Ovary (tissue), 9 donors: Measurements from ENCODE around the gene CYP4F3. TPM values are rescaled to one million over a fixed set of nuclear protein-coding genes. Genes with fewer than 3 reads are reported as not detected.

Source experiments
- DNase-seq, 5 donors: peaks; one replicate each; pipeline ENCODE4 v3.0.0-alpha.2; 2019 to 2020
- H3K27ac ChIP-seq, 2 donors: fragments of 200-600 bp; one replicate each; pipeline versions ENCODE4 v1.5.1 to v1.8.0; 2019 to 2022
- H3K27me3 ChIP-seq: fragments of 200-600 bp; one replicate; pipeline ENCODE4 v1.8.0; 2022
- H3K36me3 ChIP-seq: fragments of 200-600 bp; sonication (generic); one replicate; pipeline ENCODE4 v1.5.1; 2019
- H3K4me1 ChIP-seq: one replicate; pipeline ENCODE4 v1.8.1; 2013; ENCODE audit warnings: mild to moderate bottlenecking, moderate library complexity; ENCODE audit not compliant: insufficient read depth
- H3K4me3 ChIP-seq: fragments of 200-600 bp; sonication (generic); one replicate; pipeline ENCODE4 v1.5.1; 2017
- H3K9me3 ChIP-seq, 2 donors: fragments of 200-600 bp in 1 of 2; sonication (generic) in 1 of 2; one replicate each; pipeline versions ENCODE4 v1.5.1 to v1.8.1; 2013 to 2019; ENCODE audit warnings: mild to moderate bottlenecking in 1 of 2, moderate library complexity in 1 of 2
- EP300 ChIP-seq: sonication (generic); formaldehyde crosslinking; IDR thresholded peaks from one replicate; pipeline ENCODE4 v1.6.1; 2017; ENCODE audit warnings: antibody characterized with exemption
- POLR2A ChIP-seq: fragments of 450-650 bp; IDR thresholded peaks from one replicate; pipeline ENCODE4 v1.6.1; 2017; ENCODE audit warnings: antibody characterized with exemption, mild to moderate bottlenecking, moderate library complexity
- WGBS, 3 donors: extraction: QIAGEN DNeasy Blood & Tissue Kit in 1 of 3; methylation state at CpG; one replicate each; pipeline versions ENCODE4 v1.1.5 to v1.1.7; 2013 to 2017; 5-methylcytosine and 5-hydroxymethylcytosine counted together
- intact Hi-C, 4 donors: fragments of 100-400 bp; cut with DNase I; formaldehyde crosslinking; loops; one replicate each; pipeline versions ENCODE4 v1.11.0 to v1.15.1; 2022 to 2023
- polyA plus RNA-seq, 2 donors: library from polyadenylated mRNA; stranded (reverse); fragments of 200-250 nt in 1 of 2; fragments of 350-450 nt in 1 of 2; fragmentation: Illumina TruSeq in 1 of 2; extraction: RNeasy Lipid Tissue Mini Kit (QIAGEN cat#74804) in 1 of 2; gene quantifications; one replicate each; pipeline ENCODE4 v1.2.3, GENCODE V29; 2013 to 2014
- total RNA-seq, 7 donors: library from RNA; depleted of rRNA in 2 of 7; stranded (reverse); fragments of >200 nt in 2 of 7; fragmentation: NEBNext Ultra II Directional in 3 of 7; extraction: Animal tissue kit (Norgen Biotek cat#: 25700) in 3 of 7; gene quantifications; one replicate each; pipeline versions ENCODE4 v1.1.0 to v1.2.4, GENCODE V29; 2016 to 2023
- TF ChIP-seq, protein P1 (sequence below), 3 donors: fragments of 450-650 bp in 2 of 3; fragments of 200-600 bp in 1 of 3; IDR thresholded peaks; one replicate each; pipeline versions ENCODE4 v1.5.1 to v1.8.0; 2016 to 2022; ENCODE audit warnings: antibody characterized with exemption in 3 of 3, mild to moderate bottlenecking in 1 of 3
- donor health status: DM: no; HTN: no; CAD: no; lungs with moderate emphysema.
- donor health status: DM: no; HTN: no; CAD: no.
- donor health status: Bipolar disorder and iron deficiency.
- donor health status: DM: yes; HTN: yes; CAD: no.
- donor health status: DM: no; HTN: no; CAD: no.
- donor health status: DM: yes; HTN: yes; CAD: no.

CYP4F3 gene
- total and polyA plus RNA-seq, 9 donors = 0.13 to 1.8 (median 0.36) TPM; not detected in 2

- Histone ChIP-seq H3K4me1 (no peaks in the 10 kb centered on the region), H3K36me3 (no peaks in the 10 kb centered on the region), H3K27ac (no peak overlapping the region), H3K9me3 (peaks cover 0 to 3% of the 10 kb centered on the region in 2 donors), H3K27me3 (no peaks in the 10 kb centered on the region), H3K4me3 (no peak overlapping the region)
- no peak for TF ChIP-seq EP300
- no peak for TF ChIP-seq POLR2A
- TF ChIP-seq, protein P1, sequence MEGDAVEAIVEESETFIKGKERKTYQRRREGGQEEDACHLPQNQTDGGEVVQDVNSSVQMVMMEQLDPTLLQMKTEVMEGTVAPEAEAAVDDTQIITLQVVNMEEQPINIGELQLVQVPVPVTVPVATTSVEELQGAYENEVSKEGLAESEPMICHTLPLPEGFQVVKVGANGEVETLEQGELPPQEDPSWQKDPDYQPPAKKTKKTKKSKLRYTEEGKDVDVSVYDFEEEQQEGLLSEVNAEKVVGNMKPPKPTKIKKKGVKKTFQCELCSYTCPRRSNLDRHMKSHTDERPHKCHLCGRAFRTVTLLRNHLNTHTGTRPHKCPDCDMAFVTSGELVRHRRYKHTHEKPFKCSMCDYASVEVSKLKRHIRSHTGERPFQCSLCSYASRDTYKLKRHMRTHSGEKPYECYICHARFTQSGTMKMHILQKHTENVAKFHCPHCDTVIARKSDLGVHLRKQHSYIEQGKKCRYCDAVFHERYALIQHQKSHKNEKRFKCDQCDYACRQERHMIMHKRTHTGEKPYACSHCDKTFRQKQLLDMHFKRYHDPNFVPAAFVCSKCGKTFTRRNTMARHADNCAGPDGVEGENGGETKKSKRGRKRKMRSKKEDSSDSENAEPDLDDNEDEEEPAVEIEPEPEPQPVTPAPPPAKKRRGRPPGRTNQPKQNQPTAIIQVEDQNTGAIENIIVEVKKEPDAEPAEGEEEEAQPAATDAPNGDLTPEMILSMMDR (IDR thresholded peaks at IDR 0.05) = no peak
- intact Hi-C loops = no loop called here
- DNase-seq = no peak
These were observed 15.8 kb downstream of the CYP4F3 start for GRCh38 chr19:15656467-15656866.

GRCh38 chr19:15663247-15663646 lies 22.6 kb downstream of the CYP4F3 start:
- Histone ChIP-seq H3K27ac (no peak overlapping the region), H3K36me3 (no peaks in the 10 kb centered on the region), H3K4me1 (no peaks in the 10 kb centered on the region), H3K4me3 (no peak overlapping the region), H3K9me3 (peaks cover 0 to 3% of the 10 kb centered on the region in 2 donors), H3K27me3 (no peaks in the 10 kb centered on the region)
- no peak for DNase-seq
- intact Hi-C loops = no loop called here
- 74 to 75% (median 75%) methylated on average over 4 of the region's 4 CpGs for WGBS, 3 donors
- TF ChIP-seq EP300 = no peak

DNA sequence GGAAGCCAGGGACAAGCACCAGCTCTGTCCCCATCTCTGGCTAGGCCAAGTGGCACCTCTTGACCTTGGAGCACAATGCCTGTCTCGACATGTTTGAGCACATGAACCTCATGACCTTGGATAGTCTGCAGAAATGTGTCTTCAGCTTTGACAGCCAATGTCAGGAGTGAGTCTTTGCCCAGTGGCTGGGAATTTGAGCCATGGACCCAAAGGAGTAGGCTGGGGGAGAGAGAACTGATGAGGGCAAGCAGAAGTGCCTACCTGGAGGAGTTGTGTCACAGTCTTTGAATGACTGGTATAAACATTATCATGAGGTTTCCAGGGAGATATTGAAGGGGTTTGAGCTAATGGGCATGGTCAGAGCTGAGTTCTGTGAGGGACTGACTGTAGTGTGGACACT lies 25.5 kb downstream of the CYP4F3 start:
- H3K9me3 ChIP-seq = no peaks in the 10 kb centered on the region
- H3K27me3 ChIP-seq = no peaks in the 10 kb centered on the region
- H3K36me3 ChIP-seq = no peaks in the 10 kb centered on the region
- H3K4me3 ChIP-seq = no peak overlapping the region
- TF ChIP-seq POLR2A (no peak), EP300 (no peak)
- TF ChIP-seq, protein P1 (IDR thresholded peaks at IDR 0.05) = no peak
- no peak for DNase-seq
- WGBS, 3 donors = 13 to 38% (median 19%) methylated on average over 1 of the region's 1 CpG
- intact Hi-C loops = no loop called here
- no peaks in the 10 kb centered on the region for H3K4me1 ChIP-seq
- H3K27ac ChIP-seq = no peak overlapping the region

- TF ChIP-seq, protein P1 (IDR thresholded peaks at IDR 0.05) = no peak
- TF ChIP-seq EP300 (no peak), POLR2A (no peak)
- DNase-seq = no peak
- H3K4me3 ChIP-seq = no peak overlapping the region
- no peaks in the 10 kb centered on the region for H3K36me3 ChIP-seq
- WGBS, 3 donors = 45 to 69% (median 68%) methylated on average over 4 of the region's 4 CpGs
- intact Hi-C loops = no loop called here
- no peaks in the 10 kb centered on the region for H3K9me3 ChIP-seq
- H3K27ac ChIP-seq = no peak overlapping the region
- H3K4me1 ChIP-seq = no peaks in the 10 kb centered on the region
- no peaks in the 10 kb centered on the region for H3K27me3 ChIP-seq
These were observed 26.2 kb downstream of the CYP4F3 start for GRCh38 chr19:15666883-15667282.

- H3K4me1 ChIP-seq = peaks cover 2% of the 10 kb centered on the region
- TF ChIP-seq EP300 (no peak), POLR2A (no peak)
- TF ChIP-seq, protein P1 (IDR thresholded peaks at IDR 0.05) = no peak
These were observed 28.7 kb downstream of the CYP4F3 start for GRCh38 chr19:15669440-15669839.

More at GRCh38 chr19:15669440-15669839, 28.7 kb downstream of the CYP4F3 start:
- intact Hi-C loops = no loop called here
- no peaks in the 10 kb centered on the region for H3K27me3 ChIP-seq
- H3K27ac ChIP-seq = no peak overlapping the region
- H3K9me3 ChIP-seq = no peaks in the 10 kb centered on the region
- no peak for DNase-seq
- H3K36me3 ChIP-seq = no peaks in the 10 kb centered on the region
- no peak overlapping the region for H3K4me3 ChIP-seq
- WGBS, 3 donors = 59 to 64% (median 63%) methylated on average over 3 of the region's 3 CpGs
